HCT116 (cell line): ENCODE measurements around the gene NECAB3. TPM values are rescaled to one million over a fixed set of nuclear protein-coding genes. Genes with fewer than 3 reads are reported as not detected.

Experiments used
- ATAC-seq: fragments of 200-7000 bp; cut with Tn5 transposase; 2 replicates; pipeline ENCODE4 v1.9.1; 2020; ENCODE audit warnings: mild to moderate bottlenecking, moderate library complexity
- BruUV-seq: library from RNA; stranded (reverse); fragments of 400-500 nt; replicated peaks from 2 replicates; lab custom pipeline; 2021; lab: Mats Ljungman, UMichigan
- CTCF ChIA-PET: fragments of 300-600 bp; sonication (Branson Sonifier 250); formaldehyde crosslinking; loops from one replicate; lab custom pipeline; 2021; ENCODE audit warnings: antibody characterized with exemption; lab: Charles Lee
- POLR2A ChIA-PET: fragments of 300-600, 350-600 bp; sonication (Branson Sonifier 250); formaldehyde crosslinking; loops from one replicate; lab custom pipeline; 2021; ENCODE audit warnings: antibody characterized with exemption; lab: Charles Lee
- RAD21 ChIA-PET, 2 experiments: fragments of 300-600 bp; sonication (Branson Sonifier 250); formaldehyde crosslinking; loops; one replicate each; lab custom pipeline; 2023; ENCODE audit warnings: low total read pairs in 2 of 2; ENCODE audit not compliant: uncharacterized antibody in 2 of 2, unreplicated experiment in 2 of 2, low non-redundant PET in 1 of 2; lab: Charles Lee
- DNase-seq: peaks from one replicate; pipeline ENCODE4 v3.0.0-alpha.2; 2010; ENCODE audit warnings: low read depth, low spot score
- H2AFZ ChIP-seq: fragments of 200-600 bp; shearing (Covaris generic), sonication (generic); 2 replicates; pipeline ENCODE4 v1.6.1; 2017; ENCODE audit warnings: low read depth, mixed run types, mixed read lengths, antibody characterized with exemption, low read length; ENCODE audit not compliant: poor library complexity, severe bottlenecking
- H3K27ac ChIP-seq: 2 replicates; pipeline ENCODE4 v1.5.1; 2012; ENCODE audit warnings: low read depth, low read length
- H3K27me3 ChIP-seq: fragments of 200-600 bp; sonication (generic); 2 replicates; pipeline ENCODE4 v1.6.1; 2016; ENCODE audit warnings: mixed run types, low read length, mixed read lengths; ENCODE audit not compliant: insufficient read depth
- H3K36me3 ChIP-seq, 2 experiments: fragments of 200-500 bp in 1 of 2; fragments of 200-600 bp in 1 of 2; sonication (Bioruptor generic) in 1 of 2; sonication (generic) in 1 of 2; 2 replicates each; pipeline versions ENCODE4 v1.5.1 to v1.6.1; 2014 to 2016; ENCODE audit warnings: low read length in 2 of 2, inconsistent platforms in 1 of 2, mixed read lengths in 1 of 2, mixed run types in 1 of 2; ENCODE audit not compliant: insufficient read depth in 2 of 2, control insufficient read depth in 1 of 2
- H3K4me1 ChIP-seq, 2 experiments: fragments of 200-600 bp in 1 of 2; sonication (generic) in 1 of 2; 2 replicates each; pipeline versions ENCODE4 v1.5.1 to v1.6.1; 2012 to 2017; ENCODE audit warnings: low read length in 2 of 2, inconsistent platforms in 1 of 2, mild to moderate bottlenecking in 1 of 2, mixed read lengths in 1 of 2, mixed run types in 1 of 2, moderate library complexity in 1 of 2; ENCODE audit not compliant: insufficient read depth in 2 of 2, control insufficient read depth in 1 of 2
- H3K4me2 ChIP-seq: fragments of 200-600 bp; sonication (generic); 2 replicates; pipeline ENCODE4 v1.6.1; 2017; ENCODE audit warnings: mixed run types, low read length, mixed read lengths
- H3K4me3 ChIP-seq, 2 experiments: fragments of 200-600 bp in 1 of 2; sonication (generic) in 1 of 2; replicated peaks in 1 of 2; 2 replicates each; pipeline ENCODE4 v1.5.1; 2011 to 2016; ENCODE audit warnings: low read length in 2 of 2, control low read depth in 1 of 2, low read depth in 1 of 2, mild to moderate bottlenecking in 1 of 2, mixed read lengths in 1 of 2, mixed run types in 1 of 2
- H3K79me2 ChIP-seq: fragments of 200-600 bp; sonication (generic); 2 replicates; pipeline ENCODE4 v1.6.1; 2017; ENCODE audit warnings: mild to moderate bottlenecking, mixed run types, low read length, moderate library complexity, mixed read lengths; ENCODE audit not compliant: insufficient read depth
- H3K9ac ChIP-seq: fragments of 200-600 bp; sonication (generic); 2 replicates; pipeline ENCODE4 v1.6.1; 2016; ENCODE audit warnings: low read length, mixed read lengths
- H3K9me2 ChIP-seq: fragments of 200-600 bp; sonication (generic), shearing (Covaris generic); 2 replicates; pipeline ENCODE4 v1.6.1; 2017; ENCODE audit warnings: mixed run types, mild to moderate bottlenecking, moderate library complexity; ENCODE audit not compliant: insufficient read depth
- H3K9me3 ChIP-seq, 2 experiments: fragments of 200-500 bp in 1 of 2; fragments of 200-600 bp in 1 of 2; sonication (Bioruptor generic) in 1 of 2; sonication (generic) in 1 of 2; 2 replicates each; pipeline ENCODE4 v1.6.1; 2014 to 2017; ENCODE audit warnings: low read length in 2 of 2, mixed read lengths in 2 of 2, inconsistent platforms in 1 of 2, low read depth in 1 of 2, mild to moderate bottlenecking in 1 of 2, mixed run types in 1 of 2, moderate library complexity in 1 of 2; ENCODE audit not compliant: control insufficient read depth in 1 of 2, insufficient read depth in 1 of 2
- H4K20me1 ChIP-seq: fragments of 200-600 bp; sonication (generic), shearing (Covaris generic); 2 replicates; pipeline ENCODE4 v1.6.1; 2017; ENCODE audit warnings: mixed run types, mild to moderate bottlenecking, moderate library complexity; ENCODE audit not compliant: insufficient read depth
- ATF3 ChIP-seq: IDR thresholded peaks from 2 replicates; pipeline ENCODE4 v1.6.1; 2012
- CTCF ChIP-seq, 3 experiments: fragments of 200-600 bp in 1 of 3; sonication (generic) in 1 of 3; IDR thresholded peaks in 2 of 3; conservative IDR thresholded peaks in 1 of 3; 2 replicates each; pipeline ENCODE4 v1.5.1; 2012 to 2017; ENCODE audit warnings: low read depth in 2 of 3, low read length in 2 of 3, antibody characterized with exemption in 1 of 3, borderline replicate concordance in 1 of 3, control low read depth in 1 of 3, mild to moderate bottlenecking in 1 of 3, mixed read lengths in 1 of 3, mixed run types in 1 of 3, moderate library complexity in 1 of 3; ENCODE audit not compliant: insufficient read depth in 1 of 3
- EGR1 ChIP-seq: IDR thresholded peaks from 2 replicates; pipeline ENCODE4 v1.6.1; 2012; ENCODE audit warnings: low read depth
- ELF1 ChIP-seq: IDR thresholded peaks from 2 replicates; pipeline ENCODE4 v1.6.1; 2012; ENCODE audit warnings: low read depth, borderline replicate concordance
- EZH2 ChIP-seq: fragments of 200-600 bp; sonication (generic); IDR thresholded peaks from 2 replicates; pipeline ENCODE4 v1.6.1; 2017; ENCODE audit warnings: antibody characterized with exemption, mixed run types
- EZH2phosphoT487 ChIP-seq: fragments of 200-600 bp; IDR thresholded peaks from 2 replicates; pipeline ENCODE4 v1.6.1; 2018; ENCODE audit warnings: antibody characterized with exemption, borderline replicate concordance
- POLR2A ChIP-seq: IDR thresholded peaks from 2 replicates; pipeline ENCODE4 v1.7.0; 2011; ENCODE audit warnings: borderline replicate concordance; ENCODE audit not compliant: insufficient read depth, insufficient read length; ENCODE audit errors: extremely low read depth
- SRF ChIP-seq: IDR thresholded peaks from 2 replicates; pipeline ENCODE4 v1.6.1; 2012; ENCODE audit warnings: low read depth
- YY1 ChIP-seq: IDR thresholded peaks from 2 replicates; pipeline ENCODE4 v1.6.1; 2011; ENCODE audit warnings: low read length, low read depth, moderate library complexity, mild to moderate bottlenecking; ENCODE audit not compliant: insufficient replicate concordance; ENCODE audit errors: extremely low read depth
- ZFX ChIP-seq: fragments of 450-650 bp; IDR thresholded peaks from 2 replicates; pipeline ENCODE4 v1.6.1; 2017
- ZNF274 ChIP-seq: fragments of 200-500 bp; sonication (Bioruptor generic); IDR thresholded peaks from 2 replicates; pipeline ENCODE4 v1.6.1; 2014; ENCODE audit warnings: mild to moderate bottlenecking, low read depth, low read length, inconsistent platforms
- intact Hi-C: fragments of 100-400 bp; cut with micrococcal nuclease; formaldehyde crosslinking; loops from 2 replicates; pipeline ENCODE4 v1.10.0; 2022
- total RNA-seq: library from RNA; stranded (reverse); gene quantifications from one replicate; pipeline ENCODE4 v1.2.1, GENCODE V29; 2021; ENCODE audit not compliant: unreplicated experiment

Gene NECAB3
- total RNA-seq, 1 experiment from 2014 or later: 48.1 TPM

- Histone ChIP-seq H3K79me2 (no peaks in the 10 kb centered on the region), H2AFZ (no peak overlapping the region), H3K9ac (no peak overlapping the region), H3K27ac (no peak overlapping the region), H3K9me3 (no peaks in the 10 kb centered on the region), H3K4me3 (no peak overlapping the region), H3K4me1 (no peaks in the 10 kb centered on the region), H4K20me1 (no peaks in the 10 kb centered on the region), H3K36me3 (no peaks in the 10 kb centered on the region; a peak in 1 of 4 replicates), H3K9me2 (no peaks in the 10 kb centered on the region), H3K4me2 (no peak overlapping the region), H3K27me3 (no peaks in the 10 kb centered on the region)
- intact Hi-C loops: no loop called here
- no peak for DNase-seq
- BruUV-seq: no TSS peak
- POLR2A ChIA-PET: no interaction called here
- RAD21 ChIA-PET: no interaction called here
- ATAC-seq: no peak
- CTCF ChIA-PET: no interaction called here
- TF ChIP-seq EZH2: no peak
- TF ChIP-seq ATF3: no peak
- TF ChIP-seq ELF1: no peak
- TF ChIP-seq ZNF274: no peak
- no peak for TF ChIP-seq EZH2phosphoT487
- no peak for TF ChIP-seq ZFX
- TF ChIP-seq POLR2A: no peak
- TF ChIP-seq YY1: no peak
- no peak for TF ChIP-seq CTCF (IDR thresholded peaks at IDR 0.05 in 2 of 3, conservative IDR thresholded peaks at IDR 0.05 in 1 of 3; ENCODE audit: borderline replicate concordance in 1 of 3, insufficient read depth in 1 of 3, low read depth in 2 of 3, low read length in 2 of 3)
- TF ChIP-seq EGR1: no peak
- TF ChIP-seq SRF: no peak
Measured at GRCh38 chr20:33624399-33624798, 49.8 kb downstream of the NECAB3 start.
